Stimulated activated CD4-positive, alpha-beta T cell treated with anti-CD3 and anti-CD28 coated beads, TNF-alpha, amount 100 ng/mL, for 48 hours (primary cell): ENCODE measurements around the gene CDK5RAP3.
A peak's percentile ranks its signal among the peaks of the same experiment; 100 is the strongest.
"Not testable (repeated sequence)": the region's sequence is repeated elsewhere in the genome, so short reads cannot be mapped to it uniquely, and the experiment has no call there.

Experiments used
- DNase-seq, 3 donors: peaks; one replicate each; pipeline ENCODE4 v3.0.0-alpha.2; 2020; ENCODE audit warnings: low read depth in 3 of 3

The CDK5RAP3 gene

GRCh38 chr17:47997586-47997985, 26.7 kb downstream of the CDK5RAP3 start:
- no peak for DNase-seq

GRCh38 chr17:47998044-47998443, 27.1 kb downstream of the CDK5RAP3 start:
- DNase-seq = no peak

GRCh38 chr17:47999582-47999981, 28.7 kb downstream of the CDK5RAP3 start:
- no peak for DNase-seq

GRCh38 chr17:48001197-48001596, 30.3 kb downstream of the CDK5RAP3 start:
- no peak for DNase-seq

GRCh38 chr17:48001657-48002056, 30.7 kb downstream of the CDK5RAP3 start:
- DNase-seq = not testable (repeated sequence)

GRCh38 chr17:48002266-48002915, 31.5 kb downstream of the CDK5RAP3 start:
- DNase-seq = no peak

- DNase-seq = no peak
These were observed 32.1 kb downstream of the CDK5RAP3 start for GRCh38 chr17:48002916-48003416.

- no peak for DNase-seq
These were observed 32.7 kb downstream of the CDK5RAP3 start for GRCh38 chr17:48003417-48004151.

GRCh38 chr17:48004983-48005382, 34.1 kb downstream of the CDK5RAP3 start:
- DNase-seq = no peak

GRCh38 chr17:48006936-48007709, 36.2 kb downstream of the CDK5RAP3 start:
- no peak for DNase-seq

- no peak for DNase-seq
These were observed 39.3 kb downstream of the CDK5RAP3 start for GRCh38 chr17:48010193-48010592.

GRCh38 chr17:48011405-48012150, 40.7 kb downstream of the CDK5RAP3 start:
- peak in 1 of 3 donors; percentile 38 for DNase-seq

GRCh38 chr17:48012151-48012520, 41.2 kb downstream of the CDK5RAP3 start:
- DNase-seq = peak in 1 of 3 donors; percentile 55

GRCh38 chr17:48012654-48013053, 41.7 kb downstream of the CDK5RAP3 start:
- no peak for DNase-seq

GRCh38 chr17:48013876-48014594, 43.1 kb downstream of the CDK5RAP3 start:
- no peak for DNase-seq

GRCh38 chr17:48014595-48015111, 43.7 kb downstream of the CDK5RAP3 start:
- no peak for DNase-seq

- no peak for DNase-seq
These were observed 45.2 kb downstream of the CDK5RAP3 start for GRCh38 chr17:48016112-48016511.

- not testable (repeated sequence) for DNase-seq
These were observed 46.9 kb downstream of the CDK5RAP3 start for GRCh38 chr17:48017817-48018158.

GRCh38 chr17:48021934-48022333, 51.0 kb downstream of the CDK5RAP3 start:
- DNase-seq = no peak

GRCh38 chr17:48022901-48023300, 52.0 kb downstream of the CDK5RAP3 start:
- no peak for DNase-seq
